ENCODE measurements around the gene SOST. TPM values are rescaled to one million over a fixed set of nuclear protein-coding genes. Genes with fewer than 3 reads are reported as not detected.

Gene SOST
- total RNA-seq, 1 experiment from 2014 or later = not detected

- no peak overlapping the region for H2AK5ac ChIP-seq (ENCODE audit: insufficient read length, low read length)
- H3K4me1 ChIP-seq (ENCODE audit: insufficient read depth, low read length) = no peaks in the 10 kb centered on the region
- no peak overlapping the region for H2BK12ac ChIP-seq (ENCODE audit: insufficient read length, low read depth, low read length)
- H4K8ac ChIP-seq (replicated peaks; ENCODE audit: insufficient read length, low read depth, low read length) = no peak overlapping the region
- H3K79me2 ChIP-seq (ENCODE audit: insufficient read depth, low read length) = no peaks in the 10 kb centered on the region
- no peak overlapping the region for H2BK20ac ChIP-seq (ENCODE audit: low read depth, low read length, poor library complexity, severe bottlenecking)
- no CpG with 5 or more reads among the region's 6 CpGs for WGBS (ENCODE audit: extremely low coverage, insufficient read length, low lambda C conversion rate)
- H4K5ac ChIP-seq (ENCODE audit: insufficient read length, low read depth, low read length) = no peak overlapping the region
- H3K23ac ChIP-seq (ENCODE audit: insufficient read length, low read depth, low read length) = no peak overlapping the region
- H2AFZ ChIP-seq (ENCODE audit: low read length) = no peak overlapping the region
- no peaks in the 10 kb centered on the region for H3K9me3 ChIP-seq (ENCODE audit: control insufficient read depth, low read depth, low read length)
- no peak overlapping the region for H2BK120ac ChIP-seq (ENCODE audit: low read depth, low read length, poor library complexity, severe bottlenecking)
- no peaks in the 10 kb centered on the region for H3K9me3 Mint-ChIP-seq
- no peak overlapping the region for H4K91ac ChIP-seq (ENCODE audit: insufficient read length, low read depth, low read length)
- no peak overlapping the region; a peak in 1 of 7 replicates for H3K27ac Mint-ChIP-seq
- no peak overlapping the region for H3K18ac ChIP-seq (ENCODE audit: insufficient read length, low read depth, low read length)
- no peak overlapping the region for H3K27ac ChIP-seq (ENCODE audit: insufficient read length, low read depth, low read length)
- H3K9ac ChIP-seq (ENCODE audit: extremely low read depth, insufficient read length, low read length) = no peak overlapping the region
- H3K79me1 ChIP-seq (ENCODE audit: insufficient read depth, low read depth, low read length, poor library complexity, severe bottlenecking) = no peaks in the 10 kb centered on the region
- H3K27me3 Mint-ChIP-seq (ENCODE audit: low read depth) = no peaks in the 10 kb centered on the region
- no peak overlapping the region for H3K4ac ChIP-seq (ENCODE audit: low read depth, low read length)
- peaks cover 0 to 32% (median 27%) of the 10 kb centered on the region in 3 experiments for H3K36me3 Mint-ChIP-seq (ENCODE audit: insufficient read depth in 1 of 3, low read depth in 3 of 3)
- H2BK5ac ChIP-seq (ENCODE audit: insufficient read length, low read length) = no peak overlapping the region
- H3K4me1 Mint-ChIP-seq = peaks cover 4 to 5% of the 10 kb centered on the region in 2 experiments
- TF ChIP-seq CTCF (conservative IDR thresholded peaks at IDR 0.05) = no peak
- H2BK15ac ChIP-seq (ENCODE audit: low read depth, low read length) = no peak overlapping the region
- H3K4me2 ChIP-seq (ENCODE audit: insufficient read depth, insufficient read length, low read length) = no peak overlapping the region
- no peak overlapping the region for H3K4me3 Mint-ChIP-seq
- no peaks in the 10 kb centered on the region for H3K27me3 ChIP-seq (ENCODE audit: insufficient read depth, low read length)
- no peak overlapping the region for H3T11ph ChIP-seq (ENCODE audit: low read length)
- no peaks in the 10 kb centered on the region for H4K20me1 ChIP-seq (ENCODE audit: control insufficient read depth, insufficient read depth, insufficient read length)
- no peak overlapping the region for H3K14ac ChIP-seq (ENCODE audit: insufficient read depth, low read length)
- no peak overlapping the region for H3K56ac ChIP-seq (ENCODE audit: insufficient read length, low read depth, low read length)
- no peak for DNase-seq
- no peaks in the 10 kb centered on the region for H3K23me2 ChIP-seq (ENCODE audit: insufficient read length, low read depth, low read length, poor library complexity, severe bottlenecking)
Observed at GRCh38 chr17:43767053-43767712, 8.6 kb upstream of the SOST start.

Measured in H9 (cell line).